B cell (primary cell): Measurements from ENCODE around the gene SPN. TPM values are rescaled to one million over a fixed set of nuclear protein-coding genes. Genes with fewer than 3 reads are reported as not detected.
"Not testable (repeated sequence)": the region's sequence is repeated elsewhere in the genome, so short reads cannot be mapped to it uniquely, and the experiment has no call there.

ENCODE experiments used
- ATAC-seq: fragments of 200-7000 bp; cut with Tn5 transposase; one replicate; pipeline ENCODE4 v1.10.0; 2021; ENCODE audit warnings: low read depth, mild to moderate bottlenecking, moderate number of reproducible peaks, moderate library complexity
- CTCF ChIA-PET: fragments of 350-600 bp; sonication (Branson Sonifier 250); formaldehyde crosslinking; loops from one replicate; lab custom pipeline; 2021; ENCODE audit warnings: antibody characterized with exemption, inconsistent platforms; lab: Charles Lee
- POLR2A ChIA-PET: fragments of 350-600 bp; sonication (Branson Sonifier 250); formaldehyde crosslinking; loops from one replicate; lab custom pipeline; 2021; ENCODE audit warnings: antibody characterized with exemption; lab: Charles Lee
- DNase-seq: peaks from one replicate; pipeline ENCODE4 v3.0.0; 2013
- H2AFZ ChIP-seq: 2 replicates; pipeline ENCODE4 v1.6.1; 2012; ENCODE audit warnings: mild to moderate bottlenecking, low read depth, low read length; ENCODE audit not compliant: insufficient read depth, poor library complexity, severe bottlenecking
- H3K27ac ChIP-seq, 2 donors: 1 replicate in 1 of 2; 2 replicates in 1 of 2; pipeline ENCODE4 v1.5.1; 2012 to 2013; ENCODE audit warnings: low read length in 2 of 2, mild to moderate bottlenecking in 2 of 2, moderate library complexity in 1 of 2
- H3K27me3 ChIP-seq, 4 experiments: fragments of 200-600 bp in 1 of 4; sonication (generic) in 1 of 4; replicated peaks in 1 of 4; 1 replicate in 2 of 4; 2 replicates in 2 of 4; pipeline versions ENCODE4 v1.6.1 to v1.7.0; 2013 to 2016; ENCODE audit warnings: low read length in 3 of 4, mild to moderate bottlenecking in 2 of 4, mixed read lengths in 1 of 4, moderate library complexity in 1 of 4; ENCODE audit not compliant: insufficient read depth in 4 of 4, control insufficient read depth in 3 of 4; ENCODE audit errors: control extremely low read depth in 1 of 4
- H3K36me3 ChIP-seq, 2 experiments: replicated peaks in 1 of 2; 1 replicate in 1 of 2; 2 replicates in 1 of 2; pipeline versions ENCODE4 v1.6.1 to v1.7.1; 2013; ENCODE audit warnings: low read length in 1 of 2; ENCODE audit not compliant: insufficient read depth in 2 of 2, control insufficient read depth in 1 of 2; ENCODE audit errors: control extremely low read depth in 1 of 2, extremely low read depth in 1 of 2
- H3K4me1 ChIP-seq, 2 donors: fragments of 200-600 bp in 1 of 2; sonication (generic) in 1 of 2; 1 replicate in 1 of 2; 2 replicates in 1 of 2; pipeline versions ENCODE4 v1.5.1 to v1.6.1; 2013 to 2017; ENCODE audit warnings: low read length in 2 of 2; ENCODE audit not compliant: control insufficient read depth in 2 of 2, insufficient read depth in 2 of 2
- H3K4me2 ChIP-seq: replicated peaks from 2 replicates; pipeline ENCODE3; 2012; ENCODE audit warnings: mild to moderate bottlenecking, low read depth, low read length; ENCODE audit not compliant: poor library complexity, severe bottlenecking
- H3K4me3 ChIP-seq, 5 experiments: fragments of 200-600 bp in 1 of 5; sonication (generic) in 1 of 5; 1 replicate in 3 of 5; 2 replicates in 2 of 5; pipeline versions ENCODE4 v1.5.1 to v1.7.0; 2011 to 2016; ENCODE audit warnings: low read length in 4 of 5, mild to moderate bottlenecking in 4 of 5, low read depth in 2 of 5, control low read depth in 1 of 5, moderate library complexity in 1 of 5; ENCODE audit not compliant: insufficient read depth in 1 of 5; ENCODE audit errors: control extremely low read depth in 1 of 5, extremely low read depth in 1 of 5
- H3K79me2 ChIP-seq: fragments of 200-600 bp; sonication (generic); one replicate; pipeline ENCODE4 v1.6.0; 2016; ENCODE audit warnings: low read length; ENCODE audit not compliant: control insufficient read depth, insufficient read depth
- H3K9ac ChIP-seq: fragments of 200-600 bp; sonication (generic); 2 replicates; pipeline ENCODE4 v1.6.1; 2017; ENCODE audit warnings: mild to moderate bottlenecking, low read length, moderate library complexity
- H3K9me3 ChIP-seq, 3 donors: one replicate each; pipeline versions ENCODE4 v1.6.1 to v1.7.1; 2013; ENCODE audit warnings: low read length in 2 of 3; ENCODE audit not compliant: control insufficient read depth in 2 of 3, insufficient read depth in 1 of 3; ENCODE audit errors: control extremely low read depth in 1 of 3
- H4K20me1 ChIP-seq: 2 replicates; pipeline ENCODE4 v1.6.0; 2012; ENCODE audit warnings: mild to moderate bottlenecking, low read length; ENCODE audit not compliant: insufficient read depth, control insufficient read depth, poor library complexity, severe bottlenecking
- H3K27ac Mint-ChIP-seq: one replicate; pipeline ENCODE4 v1.8.0; 2021; ENCODE audit warnings: mixed read lengths
- H3K27me3 Mint-ChIP-seq: one replicate; pipeline ENCODE4 v1.8.0; 2021; ENCODE audit warnings: mixed read lengths
- H3K4me1 Mint-ChIP-seq: one replicate; pipeline ENCODE4 v1.8.0; 2021; ENCODE audit warnings: mixed read lengths
- H3K4me3 Mint-ChIP-seq: one replicate; pipeline ENCODE4 v1.8.0; 2021; ENCODE audit warnings: mixed read lengths
- H3K9me3 Mint-ChIP-seq: one replicate; pipeline ENCODE4 v1.8.0; 2022; ENCODE audit warnings: mixed read lengths; ENCODE audit not compliant: insufficient read depth
- WGBS: methylation state at CpG from one replicate; pipeline ENCODE4 v1.1.5; 2013; ENCODE audit warnings: missing lambda C conversion rate; ENCODE audit not compliant: insufficient coverage; 5-methylcytosine and 5-hydroxymethylcytosine counted together
- intact Hi-C: fragments of 100-400 bp; cut with micrococcal nuclease; formaldehyde crosslinking; loops from one replicate; pipeline ENCODE4 v1.10.0; 2022
- polyA plus RNA-seq: library from polyadenylated mRNA; depleted of rRNA; stranded (reverse); fragments of >200 nt; gene quantifications from 2 replicates; pipeline ENCODE4 v1.2.3, GENCODE V29; 2012
- total RNA-seq, 2 donors: library from RNA; stranded (reverse); fragments of 120-200 nt in 1 of 2; gene quantifications; 1 replicate in 1 of 2; 2 replicates in 1 of 2; pipeline versions ENCODE4 v1.2.3 to v1.2.4, GENCODE V29; 2013 to 2022

The SPN gene
- total and polyA plus RNA-seq, 2 donors (not counting 1 experiment from before 2014, with no cell fraction given), result 1.1 to 1.9 TPM

- H3K27me3 Mint-ChIP-seq, H3K4me3 ChIP-seq, H4K20me1 ChIP-seq, CTCF ChIA-PET, POLR2A ChIA-PET, H3K9me3 Mint-ChIP-seq, H3K27ac Mint-ChIP-seq, H3K4me1 ChIP-seq, H3K27me3 ChIP-seq, H3K9ac ChIP-seq, intact Hi-C loops, H3K79me2 ChIP-seq, H3K4me1 Mint-ChIP-seq, H3K9me3 ChIP-seq, H3K4me2 ChIP-seq, H3K36me3 ChIP-seq, H3K27ac ChIP-seq, DNase-seq, H3K4me3 Mint-ChIP-seq, ATAC-seq, H2AFZ ChIP-seq: not testable (repeated sequence)
- no CpG with 5 or more reads among the region's 5 CpGs for WGBS
These were observed 26.7 kb upstream of the SPN start for GRCh38 chr16:29636368-29636767.

GRCh38 chr16:29638751-29639150 lies 24.3 kb upstream of the SPN start:
- H3K27ac ChIP-seq, H3K9me3 ChIP-seq, H3K27me3 Mint-ChIP-seq, CTCF ChIA-PET, intact Hi-C loops, ATAC-seq, H4K20me1 ChIP-seq, H3K27ac Mint-ChIP-seq, H3K36me3 ChIP-seq, H3K4me3 Mint-ChIP-seq, H3K4me3 ChIP-seq, H3K4me1 Mint-ChIP-seq, H3K9ac ChIP-seq, H3K79me2 ChIP-seq, H3K4me2 ChIP-seq, H3K9me3 Mint-ChIP-seq, DNase-seq, H2AFZ ChIP-seq, H3K27me3 ChIP-seq, POLR2A ChIA-PET: not testable (repeated sequence)
- peaks cover 0 to 18% of the 10 kb centered on the region in 2 donors for H3K4me1 ChIP-seq
- WGBS, result no CpG with 5 or more reads among the region's 8 CpGs
